ENCODE results near the gene CYFIP2.
"Not testable (repeated sequence)": the region's sequence is repeated elsewhere in the genome, so short reads cannot be mapped to it uniquely, and the experiment has no call there.

Gene CYFIP2

DNA sequence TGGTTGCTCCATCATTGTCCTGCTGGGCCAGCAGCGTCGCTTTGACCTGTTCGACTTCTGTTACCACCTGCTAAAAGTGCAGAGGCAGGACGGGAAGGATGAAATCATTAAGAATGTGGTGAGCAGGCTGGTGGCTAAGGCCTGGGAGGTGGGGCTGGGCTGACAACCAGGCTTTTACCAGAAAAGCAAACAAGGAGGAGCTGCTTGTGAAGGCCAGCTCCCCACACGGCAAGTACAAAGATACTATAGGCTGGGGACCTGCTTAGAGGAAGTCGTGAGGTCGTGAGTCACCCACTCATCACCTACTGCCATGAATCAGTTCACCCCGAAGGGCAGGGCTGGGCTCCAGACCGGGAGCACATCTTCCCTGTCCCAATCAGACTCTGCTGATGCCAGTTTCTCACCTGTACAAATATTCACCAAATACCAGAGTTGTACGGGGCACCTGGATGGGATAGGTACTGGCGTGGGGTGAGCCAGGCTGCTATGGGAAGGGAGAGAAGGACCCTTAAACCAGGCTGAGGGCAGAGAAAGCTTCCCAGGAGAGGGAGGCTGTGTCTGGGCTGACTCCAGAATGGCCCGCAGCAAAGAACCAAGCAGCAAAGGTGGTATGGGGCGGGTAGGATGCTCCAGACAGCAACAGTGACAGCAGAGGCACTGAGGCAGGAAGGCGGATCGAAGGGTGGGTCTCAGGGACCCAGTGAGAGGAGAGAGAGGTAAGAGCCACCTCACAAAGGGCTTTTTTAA, 124.8 kb downstream of the CYFIP2 start:
- no peak for DNase-seq (ENCODE audit: low spot score)

- DNase-seq (ENCODE audit: low spot score): no peak
Observed at GRCh38 chr5:157398305-157398704, 132.4 kb downstream of the CYFIP2 start.

- DNase-seq (ENCODE audit: low spot score): no peak
Observed at GRCh38 chr5:157400741-157401495, 135.0 kb downstream of the CYFIP2 start.

GRCh38 chr5:157415838-157416237, 149.9 kb downstream of the CYFIP2 start:
- no peak for DNase-seq (ENCODE audit: low spot score)

GRCh38 chr5:157419521-157419920, 153.6 kb downstream of the CYFIP2 start:
- DNase-seq (ENCODE audit: low spot score): not testable (repeated sequence)

DNA sequence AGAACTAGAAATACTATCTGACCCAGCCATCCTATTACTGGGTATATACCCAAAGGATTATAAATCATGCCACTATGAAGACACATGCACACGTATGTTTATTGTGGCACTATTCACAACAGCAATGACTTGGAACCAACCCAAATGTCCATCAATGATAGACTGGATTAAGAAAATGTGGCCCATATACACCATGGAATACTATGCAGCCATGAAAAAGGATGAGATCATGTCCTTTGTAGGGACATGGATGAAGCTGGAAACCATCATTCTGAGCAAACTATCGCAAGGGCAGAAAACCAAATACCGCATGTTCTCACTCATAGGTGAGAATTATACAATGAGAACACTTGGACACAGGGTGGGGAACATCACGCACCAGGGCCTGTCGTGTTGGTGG, 164.0 kb downstream of the CYFIP2 start:
- DNase-seq (ENCODE audit: low spot score): not testable (repeated sequence)

- DNase-seq (ENCODE audit: low spot score): peak; percentile 82
Observed at GRCh38 chr5:157431544-157432200, 165.7 kb downstream of the CYFIP2 start.

DNA sequence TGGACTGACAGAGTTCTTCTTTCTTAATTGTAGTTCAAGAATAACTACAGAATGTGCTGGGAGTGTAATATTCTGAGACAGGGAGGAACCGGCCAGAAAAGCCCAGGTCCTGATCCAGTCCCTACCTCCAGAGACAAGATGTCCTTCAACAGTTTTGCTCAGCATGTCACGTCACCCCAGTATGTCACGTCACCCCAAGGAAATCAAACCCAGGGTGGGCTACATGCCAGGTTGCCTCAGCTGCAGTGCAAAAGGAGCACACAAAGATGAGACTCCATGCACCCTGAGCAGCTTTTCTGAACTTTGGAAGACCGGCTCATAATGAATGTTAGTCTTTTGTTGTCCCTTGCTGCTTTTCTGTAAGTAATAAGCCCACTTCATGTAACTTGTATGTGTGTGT, 168.2 kb downstream of the CYFIP2 start:
- no peak for DNase-seq (ENCODE audit: low spot score)

- DNase-seq (ENCODE audit: low spot score): no peak
Observed at GRCh38 chr5:157443041-157443549, 177.2 kb downstream of the CYFIP2 start.

GRCh38 chr5:157444224-157444623, 178.3 kb downstream of the CYFIP2 start:
- DNase-seq (ENCODE audit: low spot score): no peak

All from cerebellar cortex (tissue), 1 donor.